Measurements from ENCODE around the gene ZNF83.

The ZNF83 gene

GRCh38 chr19:52566588-52566987 lies 71.6 kb downstream of the ZNF83 start:
- DNase-seq: no peak

GRCh38 chr19:52566121-52566520 lies 72.0 kb downstream of the ZNF83 start:
- no peak for DNase-seq
